ENCODE data around the gene ECEL1.

DNA sequence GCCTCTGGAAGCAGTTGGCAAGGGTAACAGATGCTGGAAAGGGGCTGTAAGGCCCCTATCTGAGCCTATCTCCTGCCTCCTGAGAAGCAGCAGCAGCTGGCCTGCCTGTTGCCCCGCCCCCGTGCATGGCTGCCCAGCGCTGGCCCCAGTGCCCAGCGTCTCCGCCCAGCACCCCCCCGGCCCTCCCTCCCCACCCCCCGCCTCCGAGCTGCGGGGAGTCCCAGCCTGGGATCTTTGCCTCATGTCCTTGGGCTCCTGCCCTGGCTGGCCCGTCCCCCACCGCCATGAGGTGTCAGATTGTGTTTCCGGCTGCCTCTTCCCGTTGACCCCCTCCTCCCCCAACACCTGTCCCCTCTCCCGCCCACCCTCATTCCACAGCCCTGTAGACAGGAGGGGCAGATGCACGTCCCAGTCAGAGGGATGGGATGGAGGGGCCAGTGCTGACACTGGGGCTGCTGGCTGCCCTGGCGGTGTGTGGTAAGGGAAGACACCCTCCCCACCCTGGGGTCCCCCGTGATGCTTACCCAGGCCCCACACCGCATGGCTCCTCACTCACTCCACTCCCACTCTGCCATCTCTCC lies 38.2 kb upstream of the ECEL1 start, which contains the start of gene CHRND:
- TF ChIP-seq, protein P1, sequence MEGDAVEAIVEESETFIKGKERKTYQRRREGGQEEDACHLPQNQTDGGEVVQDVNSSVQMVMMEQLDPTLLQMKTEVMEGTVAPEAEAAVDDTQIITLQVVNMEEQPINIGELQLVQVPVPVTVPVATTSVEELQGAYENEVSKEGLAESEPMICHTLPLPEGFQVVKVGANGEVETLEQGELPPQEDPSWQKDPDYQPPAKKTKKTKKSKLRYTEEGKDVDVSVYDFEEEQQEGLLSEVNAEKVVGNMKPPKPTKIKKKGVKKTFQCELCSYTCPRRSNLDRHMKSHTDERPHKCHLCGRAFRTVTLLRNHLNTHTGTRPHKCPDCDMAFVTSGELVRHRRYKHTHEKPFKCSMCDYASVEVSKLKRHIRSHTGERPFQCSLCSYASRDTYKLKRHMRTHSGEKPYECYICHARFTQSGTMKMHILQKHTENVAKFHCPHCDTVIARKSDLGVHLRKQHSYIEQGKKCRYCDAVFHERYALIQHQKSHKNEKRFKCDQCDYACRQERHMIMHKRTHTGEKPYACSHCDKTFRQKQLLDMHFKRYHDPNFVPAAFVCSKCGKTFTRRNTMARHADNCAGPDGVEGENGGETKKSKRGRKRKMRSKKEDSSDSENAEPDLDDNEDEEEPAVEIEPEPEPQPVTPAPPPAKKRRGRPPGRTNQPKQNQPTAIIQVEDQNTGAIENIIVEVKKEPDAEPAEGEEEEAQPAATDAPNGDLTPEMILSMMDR (IDR thresholded peaks at IDR 0.05) = no peak
- TF ChIP-seq POLR2A (IDR thresholded peaks at IDR 0.05) = no peak
